BJ (cell line): ENCODE results near the gene ZNF79. TPM values are rescaled to one million over a fixed set of nuclear protein-coding genes. Genes with fewer than 3 reads are reported as not detected.
"Not testable (repeated sequence)": the region's sequence is repeated elsewhere in the genome, so short reads cannot be mapped to it uniquely, and the experiment has no call there.

ENCODE experiments used
- CTCF ChIA-PET: fragments of 350-600 bp; formaldehyde crosslinking; extraction: SDS; loops from one replicate; lab custom pipeline; 2021; ENCODE audit warnings: antibody characterized with exemption, inconsistent platforms; lab: Yijun Ruan, JAX
- POLR2A ChIA-PET: fragments of 300-600 bp; sonication (Branson Sonifier 250); formaldehyde crosslinking; extraction: SDS; loops from one replicate; lab custom pipeline; 2021; ENCODE audit warnings: antibody characterized with exemption; lab: Charles Lee
- DNase-seq: peaks from one replicate; pipeline ENCODE4 v3.0.0-alpha.2; 2011; ENCODE audit warnings: low read depth
- H3K27me3 ChIP-seq: 2 replicates; pipeline ENCODE4 v1.6.0; 2011; ENCODE audit warnings: low read length; ENCODE audit not compliant: control insufficient read depth, insufficient read depth
- H3K36me3 ChIP-seq: 2 replicates; pipeline ENCODE4 v1.5.1; 2011; ENCODE audit warnings: low read length; ENCODE audit not compliant: control insufficient read depth, insufficient read depth
- H3K4me3 ChIP-seq: 2 replicates; pipeline ENCODE4 v1.5.1; 2011; ENCODE audit warnings: low read depth, mild to moderate bottlenecking, control low read depth, low read length
- CTCF ChIP-seq: IDR thresholded peaks from 2 replicates; pipeline ENCODE4 v1.5.1; 2011; ENCODE audit warnings: low read depth, mild to moderate bottlenecking, control low read depth, inconsistent platforms, low read length, moderate library complexity; ENCODE audit not compliant: insufficient read depth
- polyA plus RNA-seq: library from polyadenylated mRNA; depleted of rRNA; stranded (reverse); fragments of >200 nt; gene quantifications from 2 replicates; pipeline ENCODE4 v1.2.3, GENCODE V29; 2011

The ZNF79 gene
- polyA plus RNA-seq, 1 experiment: 6.9 TPM

DNA sequence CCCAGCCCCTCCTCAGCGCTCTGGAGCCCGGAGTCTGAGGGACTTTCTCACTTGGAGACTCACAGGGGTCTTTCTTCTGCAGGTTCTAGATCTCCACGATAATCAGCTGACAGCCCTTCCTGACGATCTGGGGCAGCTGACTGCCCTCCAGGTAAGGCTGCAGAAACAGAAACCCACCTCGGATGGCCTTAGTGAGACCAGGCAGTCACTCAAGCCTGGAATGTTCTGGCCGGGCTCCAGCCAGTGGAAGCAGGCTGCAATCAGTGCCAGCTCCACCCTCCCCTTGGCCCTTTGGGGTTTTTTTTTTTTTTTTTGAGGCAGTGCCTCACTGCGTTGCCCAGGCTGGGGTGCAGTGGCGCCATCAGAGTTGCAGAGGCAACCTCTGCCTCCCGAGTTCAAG is 34.7 kb downstream of the ZNF79 start:
- no peak for TF ChIP-seq CTCF
- DNase-seq: no peak
- peaks cover 29% of the 10 kb centered on the region for H3K36me3 ChIP-seq
- H3K4me3 ChIP-seq: no peak overlapping the region
- CTCF ChIA-PET: interaction anchor here (0.6 kb wide), 1 partner anchor 131 kb away, joined by 3 read pairs; no protein-coding TSS in a partner anchor
- no peaks in the 10 kb centered on the region for H3K27me3 ChIP-seq
- POLR2A ChIA-PET: interaction anchor here (0.6 kb wide), 1 partner anchor 10 kb away, joined by 3 read pairs; no protein-coding TSS in a partner anchor

- H3K27me3 ChIP-seq: no peaks in the 10 kb centered on the region
- H3K36me3 ChIP-seq: peaks cover 25% of the 10 kb centered on the region
- H3K4me3 ChIP-seq: no peak overlapping the region
- TF ChIP-seq CTCF: no peak
- POLR2A ChIA-PET: no interaction called here
- CTCF ChIA-PET: interaction anchor here (2.8 kb wide), 1 partner anchor 8 kb away, joined by 7 read pairs; no protein-coding TSS in a partner anchor
- no peak for DNase-seq
Measured at GRCh38 chr9:127463382-127463781, 39.2 kb downstream of the ZNF79 start.

- peaks cover 25% of the 10 kb centered on the region for H3K36me3 ChIP-seq
- TF ChIP-seq CTCF: no peak
- peak; percentile 37 for DNase-seq
- H3K27me3 ChIP-seq: no peaks in the 10 kb centered on the region
- H3K4me3 ChIP-seq: no peak overlapping the region
- POLR2A ChIA-PET: no interaction called here
- CTCF ChIA-PET: interaction anchor here (2.8 kb wide), 1 partner anchor 9 kb away, joined by 7 read pairs; no protein-coding TSS in a partner anchor
Measured at GRCh38 chr9:127463911-127464310, 39.7 kb downstream of the ZNF79 start.

DNA sequence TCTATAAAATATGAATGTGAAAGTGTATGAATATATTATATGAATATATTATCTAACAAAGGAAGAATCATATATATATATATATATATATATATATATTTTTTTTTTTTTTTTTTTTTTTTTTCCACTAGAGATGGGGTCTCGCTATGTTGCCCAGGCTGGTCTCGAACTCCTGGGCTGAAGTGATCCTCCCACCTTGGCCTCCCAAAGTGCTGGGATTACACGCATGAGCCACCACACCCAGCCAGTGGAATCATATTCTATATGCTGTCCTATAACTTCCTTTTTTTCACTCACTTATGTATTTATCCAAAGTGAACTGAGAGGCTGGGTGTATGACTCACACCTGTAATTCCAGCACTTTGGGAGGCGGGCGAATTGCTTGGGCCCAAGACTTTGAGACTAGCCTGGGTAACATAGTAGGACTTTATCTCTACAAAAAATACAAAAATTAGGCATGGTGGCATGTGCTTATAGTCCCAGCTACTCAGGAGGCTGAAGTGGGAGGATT is 42.3 kb downstream of the ZNF79 start:
- POLR2A ChIA-PET, H3K4me3 ChIP-seq, H3K27me3 ChIP-seq, DNase-seq: not testable (repeated sequence)
- peaks cover 15% of the 10 kb centered on the region for H3K36me3 ChIP-seq
- CTCF ChIA-PET: interaction anchor here (1.0 kb wide), 1 partner anchor 14 kb away, joined by 3 read pairs; the partner anchor contains the start of gene LRSAM1

- no peak for TF ChIP-seq CTCF
- POLR2A ChIA-PET: no interaction called here
- Histone ChIP-seq H3K4me3 (no peak overlapping the region), H3K36me3 (peaks cover 6% of the 10 kb centered on the region), H3K27me3 (no peaks in the 10 kb centered on the region)
- CTCF ChIA-PET: no interaction called here
- DNase-seq: no peak
Measured at GRCh38 chr9:127467621-127468020, 43.4 kb downstream of the ZNF79 start.

- no peak for TF ChIP-seq CTCF
- POLR2A ChIA-PET: no interaction called here
- CTCF ChIA-PET: no interaction called here
Measured at GRCh38 chr9:127470662-127471061, 46.5 kb downstream of the ZNF79 start.

More at GRCh38 chr9:127470662-127471061, 46.5 kb downstream of the ZNF79 start:
- no peak overlapping the region for H3K4me3 ChIP-seq
- no peak for DNase-seq
- H3K36me3 ChIP-seq: peaks cover 12% of the 10 kb centered on the region
- H3K27me3 ChIP-seq: no peaks in the 10 kb centered on the region
